Activated CD8-positive, alpha-beta memory T cell treated with anti-CD3 and anti-CD28 coated beads, Interleukin-2, amount 50 U/mL, for 1 hour (primary cell): ENCODE measurements around the gene CNOT11.
"Not testable (repeated sequence)": the region's sequence is repeated elsewhere in the genome, so short reads cannot be mapped to it uniquely, and the experiment has no call there.

Experiments
- DNase-seq: peaks from one replicate; pipeline ENCODE4 v3.0.0-alpha.2; 2020; ENCODE audit errors: extremely low read depth

CNOT11 gene

DNA sequence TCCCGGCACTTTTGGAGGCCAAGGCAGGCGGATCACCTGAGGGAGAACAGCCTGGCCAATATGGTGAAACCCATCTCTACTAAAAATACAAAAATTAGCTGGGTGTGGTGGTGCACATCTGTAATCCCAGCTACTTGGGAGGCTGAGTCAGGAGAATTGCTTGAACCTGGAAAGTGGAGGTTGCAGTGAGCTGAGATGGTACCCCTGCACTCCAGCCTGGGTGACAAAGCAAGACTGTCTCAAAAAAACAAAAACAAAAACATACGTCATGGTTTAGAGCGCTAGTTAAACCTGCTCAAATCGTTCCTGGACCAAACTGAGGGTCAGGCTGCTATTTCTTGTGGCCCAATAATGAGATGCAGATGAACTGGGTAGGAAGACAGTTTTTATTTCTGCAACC lies 7.2 kb upstream of the CNOT11 start:
- DNase-seq: not testable (repeated sequence)

DNA sequence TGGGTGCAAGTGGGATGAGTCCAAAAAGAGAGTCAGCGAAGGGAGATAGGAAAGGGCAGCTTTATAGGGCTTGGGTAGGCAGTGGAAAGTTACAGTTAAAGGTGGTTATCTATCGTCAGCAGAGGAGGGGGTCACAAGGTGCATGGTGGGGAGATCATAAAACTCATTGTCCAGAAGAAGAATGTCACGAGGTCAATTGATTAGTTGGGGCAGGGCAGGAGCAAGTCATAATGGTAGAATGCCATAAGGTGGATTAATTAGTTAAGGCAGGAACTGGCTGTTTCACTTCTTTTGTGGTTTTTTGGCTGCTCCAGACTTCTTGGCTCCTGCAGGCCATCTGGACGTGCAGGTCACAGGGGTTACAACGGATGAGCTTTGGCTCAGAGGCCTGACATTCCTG lies 3.9 kb upstream of the CNOT11 start:
- not testable (repeated sequence) for DNase-seq

DNA sequence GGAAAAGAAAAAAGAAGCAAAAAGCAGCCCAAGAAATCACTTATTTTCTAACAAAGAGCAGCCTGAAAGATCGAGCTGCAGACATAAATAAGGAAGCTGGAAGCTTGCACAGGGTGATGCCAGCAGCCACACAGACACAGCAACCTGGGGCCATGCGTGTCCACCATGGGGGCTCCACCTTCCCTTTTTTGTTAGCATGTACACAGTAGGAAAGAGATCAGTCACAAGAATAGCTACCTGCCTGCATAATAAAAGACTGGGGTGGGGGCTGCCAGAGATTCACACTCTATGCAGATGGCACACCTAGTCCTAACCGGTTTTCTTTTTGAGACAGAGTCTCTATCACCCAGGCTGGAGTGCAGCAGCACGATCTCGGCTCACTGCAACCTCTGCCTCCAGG lies 2.9 kb upstream of the CNOT11 start:
- DNase-seq: no peak

DNA sequence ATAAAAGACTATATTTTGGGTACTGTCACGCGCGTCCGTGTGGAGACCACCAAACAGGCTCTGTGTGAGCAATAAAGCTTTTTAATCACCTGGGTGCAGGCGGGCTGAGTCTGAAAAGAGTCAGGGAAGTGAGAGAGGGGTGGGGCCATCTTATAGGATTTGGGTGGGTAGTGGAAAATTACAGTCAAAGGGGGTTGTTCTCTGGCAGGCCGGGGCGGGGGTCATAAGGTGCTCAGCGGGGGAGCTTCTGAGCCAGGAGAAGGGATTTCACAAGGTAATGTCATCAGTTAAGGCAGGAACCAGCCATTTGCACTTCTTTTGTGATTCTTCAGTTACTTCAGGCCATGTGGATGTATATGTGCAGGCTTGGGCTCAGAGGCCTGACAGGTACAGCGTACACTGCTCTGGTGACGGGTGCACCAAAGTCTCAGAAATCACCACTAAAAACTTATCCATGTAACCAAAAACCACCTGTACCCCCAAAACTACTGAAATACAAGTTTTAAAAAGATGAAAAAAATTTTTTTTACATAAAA lies 1.4 kb upstream of the CNOT11 start:
- DNase-seq: not testable (repeated sequence)

DNA sequence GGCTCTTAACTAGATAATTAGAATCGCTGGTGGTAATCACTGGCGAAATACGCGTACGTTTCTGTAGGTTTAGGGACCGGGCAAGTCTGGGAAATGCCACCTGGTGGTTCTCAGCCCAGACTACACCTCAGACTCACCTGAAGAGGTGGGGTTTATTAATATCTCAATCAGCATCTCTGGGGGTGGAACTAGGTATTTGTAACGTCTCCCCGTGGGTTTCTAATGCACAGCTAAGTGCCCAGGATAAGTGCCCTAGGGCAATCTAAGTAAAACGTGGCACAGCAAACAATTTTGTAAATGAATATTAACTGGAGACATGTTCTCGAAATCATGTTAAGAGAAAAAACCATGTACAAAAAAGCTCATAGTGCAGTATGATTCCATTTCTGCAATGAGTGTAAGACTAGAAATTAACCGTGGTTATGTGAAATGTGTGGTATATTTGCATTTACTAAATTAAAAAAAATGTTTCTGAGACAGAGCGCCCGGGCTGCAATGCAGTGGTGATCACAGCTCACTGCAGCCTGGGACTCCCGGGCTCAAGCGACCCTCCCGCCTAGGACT lies 760 bp upstream of the CNOT11 start:
- DNase-seq: no peak

DNA sequence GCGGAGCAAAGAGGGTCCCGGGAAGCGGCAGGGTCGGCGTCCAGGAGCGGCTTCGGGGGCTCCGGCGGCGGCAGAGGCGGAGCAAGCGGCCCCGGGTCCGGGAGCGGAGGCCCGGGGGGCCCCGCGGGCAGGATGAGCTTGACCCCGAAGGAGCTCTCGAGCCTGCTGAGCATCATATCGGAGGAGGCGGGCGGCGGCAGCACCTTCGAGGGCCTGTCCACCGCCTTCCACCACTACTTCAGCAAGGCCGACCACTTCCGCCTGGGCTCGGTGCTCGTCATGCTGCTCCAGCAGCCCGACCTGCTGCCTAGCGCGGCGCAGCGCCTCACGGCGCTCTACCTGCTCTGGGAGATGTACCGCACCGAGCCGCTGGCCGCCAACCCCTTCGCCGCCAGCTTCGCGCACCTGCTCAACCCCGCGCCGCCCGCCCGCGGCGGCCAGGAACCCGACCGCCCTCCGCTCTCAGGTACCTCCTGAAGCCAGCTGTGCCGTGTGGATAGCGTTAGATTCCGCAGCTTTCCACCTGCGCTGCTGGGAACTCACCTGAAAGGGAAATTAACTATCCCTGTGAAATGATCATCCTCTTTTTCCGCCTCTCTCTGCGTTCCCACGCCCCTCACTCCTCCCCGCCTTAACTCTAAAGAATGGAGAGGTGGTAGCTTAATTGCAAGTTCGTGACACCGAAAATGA lies 472 bp downstream of the CNOT11 start:
- DNase-seq: peak; percentile 40

DNA sequence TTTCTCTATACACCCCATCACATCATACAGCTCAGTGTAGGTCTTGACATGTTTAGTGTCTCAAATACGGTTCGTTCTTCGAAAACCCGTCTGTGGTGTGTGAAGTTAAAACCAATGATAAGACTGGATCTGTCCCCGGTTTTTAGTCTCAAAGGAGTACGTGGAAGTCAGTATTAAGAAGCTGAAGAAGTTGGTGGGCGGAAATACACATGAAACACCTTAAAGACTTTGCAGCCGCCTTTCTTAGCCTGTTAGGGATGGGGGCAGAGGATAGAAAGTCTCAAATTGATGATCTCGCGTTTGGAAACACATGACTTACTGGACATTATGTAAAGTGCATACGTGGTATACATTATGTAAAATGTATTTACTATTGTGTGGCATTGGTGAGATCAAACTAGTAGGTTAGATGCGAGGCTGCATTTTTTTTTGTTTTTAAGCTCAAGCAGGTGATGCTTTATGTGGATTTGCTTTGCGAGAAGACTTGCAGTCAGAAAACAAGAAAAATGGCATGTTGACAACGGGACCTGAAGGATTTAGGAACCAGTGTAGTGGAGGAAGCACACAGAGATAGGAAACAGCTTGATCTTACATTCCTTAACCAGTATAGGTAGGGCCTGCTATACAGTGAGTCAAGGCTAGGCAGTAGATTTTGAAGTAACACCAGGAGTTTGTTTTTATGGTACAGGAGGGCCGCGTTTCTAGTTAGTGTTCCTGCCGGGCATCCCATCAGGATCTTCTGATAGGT lies 1.2 kb downstream of the CNOT11 start:
- DNase-seq: no peak

DNA sequence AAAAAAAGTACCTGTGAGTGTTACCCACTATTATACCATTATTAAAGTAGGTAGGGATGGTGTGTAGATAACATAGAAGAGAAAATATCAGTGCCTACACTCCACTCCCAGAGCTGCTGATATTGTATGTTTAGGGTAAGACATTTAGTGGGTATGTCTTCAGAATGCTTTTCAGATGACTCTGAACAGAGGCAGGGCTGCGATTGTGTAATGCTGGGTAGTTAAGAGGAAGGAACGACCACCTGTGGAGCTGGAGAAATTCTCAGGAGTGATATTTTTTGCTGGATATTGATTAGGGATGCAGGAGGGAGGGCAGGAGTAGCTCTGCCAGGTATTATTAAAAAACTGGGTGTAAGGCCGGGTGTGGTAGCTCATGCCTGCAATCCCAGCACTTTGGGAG lies 2.8 kb downstream of the CNOT11 start:
- DNase-seq: no peak

DNA sequence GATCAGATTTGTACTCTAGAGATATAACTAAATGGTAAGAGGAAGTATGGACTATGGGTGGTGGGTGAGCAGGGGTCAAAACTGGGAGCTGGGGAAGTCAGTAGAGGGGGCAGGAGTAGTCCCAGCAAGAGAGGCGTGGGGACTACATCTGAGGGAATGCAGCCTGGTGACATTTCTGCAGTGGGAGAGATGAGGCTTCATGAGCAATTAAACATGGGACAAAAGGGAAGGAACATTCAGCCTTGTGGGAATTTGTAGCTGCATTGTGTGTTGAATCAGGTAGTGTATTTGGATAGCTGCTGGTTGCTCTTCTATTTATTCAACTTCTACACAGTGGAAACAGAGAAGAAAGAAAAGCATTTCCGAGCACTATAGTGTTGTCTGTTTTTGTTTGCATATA lies 3.6 kb downstream of the CNOT11 start:
- DNase-seq: no peak

DNA sequence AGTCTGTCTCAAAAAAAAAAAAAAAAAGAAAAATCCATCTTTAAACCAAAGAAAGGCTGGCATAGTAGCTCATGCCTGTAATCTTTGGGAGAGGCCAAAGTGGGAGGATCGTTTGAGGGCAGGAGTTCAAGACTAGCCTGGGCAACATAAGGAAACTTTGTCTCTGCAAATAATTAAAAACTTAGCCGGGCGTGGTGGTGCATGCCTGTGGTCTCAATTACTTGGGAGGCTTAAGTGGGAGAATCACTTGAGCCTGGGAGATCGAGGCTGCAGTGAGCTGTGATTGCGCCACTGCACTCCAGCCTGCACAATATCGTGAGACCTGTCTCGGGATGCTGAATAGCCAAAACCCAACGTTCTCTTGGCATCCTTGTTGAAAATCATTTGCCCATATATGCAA lies 6.1 kb downstream of the CNOT11 start:
- no peak for DNase-seq

DNA sequence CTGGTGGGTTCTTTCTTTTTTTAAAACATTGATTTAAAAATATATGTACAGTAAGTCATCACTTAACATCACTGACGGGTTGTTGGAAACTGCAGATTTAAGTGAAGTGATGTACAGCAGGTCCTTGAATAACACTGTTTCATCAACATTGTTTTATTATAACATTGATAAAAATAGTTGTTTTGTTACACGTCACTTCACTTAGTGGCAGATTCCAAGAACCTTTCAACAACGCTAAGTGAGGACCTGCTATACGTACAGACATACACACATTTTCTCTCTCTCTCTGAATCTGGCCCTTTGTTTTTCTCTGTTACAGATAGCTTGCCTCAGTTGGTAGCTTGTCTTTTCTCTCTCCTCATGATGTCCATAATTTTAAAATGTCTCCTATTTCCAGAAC lies 9.5 kb downstream of the CNOT11 start:
- DNase-seq: no peak

DNA sequence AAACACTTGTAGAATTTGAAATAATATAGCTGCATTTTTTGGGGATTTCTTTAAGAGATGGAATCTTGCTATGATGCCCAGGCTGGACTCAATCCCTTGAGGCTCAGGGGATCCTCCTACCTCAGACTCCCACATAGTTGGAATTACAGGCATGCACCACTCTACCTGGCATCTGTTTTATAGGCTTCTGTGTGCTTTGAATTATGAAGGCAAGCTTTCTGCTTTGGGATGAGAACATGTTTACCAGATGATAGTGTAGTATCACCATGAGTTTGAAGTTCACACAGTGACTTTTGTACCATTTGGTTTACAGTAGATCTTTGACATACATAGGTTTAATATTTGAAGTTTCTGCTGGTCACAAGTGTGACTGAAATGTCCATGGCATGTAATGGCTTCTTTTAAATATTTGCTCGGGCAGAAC lies 10.7 kb downstream of the CNOT11 start:
- no peak for DNase-seq

DNA sequence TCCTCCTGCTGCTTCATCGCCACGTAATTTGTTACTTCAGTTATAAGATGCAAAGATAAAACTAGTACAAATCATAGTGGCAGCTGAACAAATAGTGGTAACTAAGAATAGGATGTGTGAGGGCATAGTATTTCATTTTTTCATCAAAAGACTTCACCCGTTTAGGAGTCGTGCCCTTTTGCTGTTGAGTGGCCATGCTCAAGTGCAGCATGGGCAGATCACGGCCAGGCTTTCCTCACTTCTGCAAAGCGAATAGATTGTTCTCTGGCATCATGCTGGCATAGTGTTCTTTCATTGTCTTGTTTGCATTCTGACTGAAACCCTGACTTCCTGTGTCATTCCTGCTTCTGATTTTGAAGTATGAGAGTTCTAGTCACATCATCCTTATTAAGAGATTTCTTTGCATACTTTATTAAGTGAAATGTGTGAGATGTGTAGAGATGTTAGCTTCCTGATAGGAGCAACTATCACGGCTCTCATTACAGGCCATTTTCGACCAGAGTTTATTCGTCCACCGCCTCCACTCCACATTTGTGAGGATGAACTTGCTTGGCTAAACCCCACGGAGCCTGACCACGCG lies 11.8 kb downstream of the CNOT11 start:
- DNase-seq: no peak

DNA sequence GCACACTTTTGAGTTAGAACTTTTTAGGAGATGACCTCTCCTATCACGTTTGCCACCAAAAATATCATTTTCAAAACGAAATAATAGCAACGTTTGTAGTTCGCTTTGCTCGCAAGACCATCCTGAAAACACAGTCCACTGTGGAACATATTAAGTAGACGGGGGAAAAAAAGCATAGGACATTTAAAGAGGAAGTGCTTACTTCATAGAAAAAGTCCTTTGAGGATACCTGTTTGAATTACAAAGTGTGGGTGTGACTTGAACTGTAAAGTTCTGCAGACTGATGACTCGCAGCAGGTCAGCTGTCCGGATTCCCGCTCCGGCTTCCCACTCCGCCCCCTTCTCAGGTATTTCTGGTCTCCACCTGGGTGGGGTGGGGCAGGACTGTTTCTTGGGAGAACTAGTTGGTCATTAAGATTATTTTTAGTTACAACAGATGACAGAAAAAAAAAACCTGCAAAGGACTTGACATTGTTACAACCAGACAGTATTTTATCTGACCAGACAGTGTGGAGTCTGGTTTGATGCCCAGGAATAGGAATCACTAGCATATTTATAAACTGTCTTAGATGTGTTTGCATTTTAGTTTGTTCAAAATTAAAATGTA lies 13.3 kb downstream of the CNOT11 start:
- no peak for DNase-seq

DNA sequence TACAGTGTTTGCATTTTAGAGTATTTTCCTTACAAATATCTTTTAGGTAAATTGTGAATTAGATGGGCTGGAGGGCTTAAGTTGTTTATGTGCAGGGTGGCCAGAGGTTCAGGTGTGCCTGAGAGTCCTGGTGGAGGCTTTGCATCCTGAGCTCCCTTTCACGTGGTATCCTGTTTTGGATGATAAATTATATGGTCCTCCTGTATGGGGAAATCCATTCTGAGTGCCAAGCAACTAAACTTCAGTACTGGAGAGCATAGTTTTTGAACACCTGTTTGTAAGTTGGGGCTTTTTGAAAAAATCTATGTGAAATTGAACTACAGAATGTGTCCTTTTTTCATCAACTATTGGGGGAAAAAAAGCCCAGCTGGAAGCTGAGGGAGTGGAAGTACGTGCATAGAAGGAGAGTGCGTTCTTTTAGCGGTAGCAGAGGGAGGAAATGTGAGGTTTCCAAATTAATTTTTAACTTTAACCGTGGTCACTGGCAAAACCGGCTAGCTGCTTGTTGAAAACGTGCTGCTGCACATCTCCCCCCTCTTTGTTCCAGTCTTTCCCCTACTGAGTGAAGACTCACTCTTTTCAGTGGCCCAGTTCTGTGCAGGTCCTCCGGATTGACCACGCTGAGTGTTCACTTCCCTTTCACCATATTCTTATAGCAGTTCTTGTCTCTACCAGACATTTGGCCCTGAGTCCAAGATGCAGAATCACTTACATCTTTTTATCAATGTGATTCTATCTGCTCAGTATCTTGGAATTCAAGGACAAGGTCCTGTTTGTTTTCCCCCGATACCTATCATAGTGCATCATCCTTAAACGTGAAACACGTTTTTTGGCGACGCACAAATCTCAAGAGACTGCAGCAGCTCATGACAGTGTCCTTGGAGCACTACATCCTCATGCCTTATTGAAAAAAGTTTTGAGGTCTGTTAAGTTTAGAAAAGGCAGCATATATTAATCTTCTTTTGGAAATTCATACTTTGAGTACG lies 15.3 kb downstream of the CNOT11 start:
- DNase-seq: no peak

DNA sequence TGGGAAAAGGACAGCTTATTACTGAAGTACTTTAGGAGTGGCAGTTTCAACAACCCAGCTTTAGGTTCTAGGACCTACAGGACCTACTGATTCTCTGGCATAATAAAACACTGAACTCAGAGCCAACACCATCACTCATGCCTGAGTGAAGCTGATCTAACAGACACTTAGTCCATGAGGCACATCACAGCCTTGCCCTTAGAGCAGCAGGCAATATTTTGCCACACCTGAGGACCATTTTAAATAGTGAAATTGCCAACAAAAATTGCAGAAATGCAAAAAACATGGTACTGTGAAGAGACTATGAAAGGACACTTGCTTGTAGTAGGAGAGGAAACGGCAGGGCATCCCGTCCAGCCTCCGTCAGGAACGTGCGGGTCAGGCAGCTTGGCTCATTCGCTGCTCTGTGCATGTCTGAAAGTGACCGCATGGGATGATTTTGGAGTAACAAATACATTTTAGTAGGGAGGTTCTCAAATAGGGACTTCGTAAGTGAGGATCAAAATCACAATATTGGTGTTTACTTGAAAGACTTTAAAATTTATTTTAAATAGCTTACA lies 18.1 kb downstream of the CNOT11 start:
- no peak for DNase-seq

DNA sequence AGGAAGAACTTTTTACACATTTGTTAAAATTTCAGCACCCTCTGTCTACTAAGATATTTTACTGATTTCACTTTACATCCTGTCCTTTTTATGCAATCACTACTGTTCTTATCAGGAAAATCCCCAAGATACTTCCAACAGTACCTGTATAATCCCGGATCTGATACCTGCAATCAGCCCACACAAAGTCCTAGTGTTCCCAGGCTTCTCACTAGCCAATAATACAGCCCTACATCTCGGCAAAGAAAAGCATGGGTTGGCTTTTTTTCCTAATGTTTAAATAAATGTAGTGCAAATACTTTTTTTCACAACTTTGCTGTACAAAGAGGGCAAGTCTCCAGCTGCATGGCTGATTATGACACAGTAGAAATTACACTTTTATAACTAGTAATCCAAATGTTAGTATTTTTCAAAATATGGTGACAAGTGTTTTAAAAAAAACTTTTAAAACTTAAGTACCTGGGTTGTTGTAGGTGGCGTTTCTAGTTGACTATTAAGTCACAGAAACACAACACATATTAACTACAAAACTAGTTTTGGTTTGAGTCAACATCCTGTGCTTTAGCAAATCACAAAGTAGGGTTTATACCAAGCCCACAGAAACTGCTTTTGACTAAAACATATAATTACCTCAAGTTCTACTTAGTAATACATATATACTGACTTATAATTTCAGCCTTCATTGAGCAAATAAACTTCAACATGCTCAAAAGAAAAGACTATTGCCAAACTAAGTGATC lies 19.5 kb downstream of the CNOT11 start:
- DNase-seq: no peak

DNA sequence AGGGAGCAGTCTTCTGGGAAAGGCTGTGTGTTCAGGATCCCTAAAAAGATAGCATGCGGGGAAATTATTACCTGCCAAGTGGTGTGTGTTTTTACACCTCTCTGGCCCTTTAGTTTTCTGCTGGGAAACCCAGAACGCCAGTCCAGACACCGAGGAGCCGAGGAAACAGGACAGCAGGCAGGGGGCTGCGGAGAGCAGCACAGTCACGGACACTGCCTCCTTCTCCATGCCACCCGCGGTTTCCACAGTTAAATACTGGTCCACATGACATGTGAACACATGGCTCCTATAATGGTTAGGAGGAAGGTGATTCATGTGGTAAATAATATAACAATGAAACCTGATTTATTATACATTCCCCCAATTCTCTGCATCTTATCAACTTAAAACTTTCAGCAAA lies 20.4 kb downstream of the CNOT11 start:
- no peak for DNase-seq

DNA sequence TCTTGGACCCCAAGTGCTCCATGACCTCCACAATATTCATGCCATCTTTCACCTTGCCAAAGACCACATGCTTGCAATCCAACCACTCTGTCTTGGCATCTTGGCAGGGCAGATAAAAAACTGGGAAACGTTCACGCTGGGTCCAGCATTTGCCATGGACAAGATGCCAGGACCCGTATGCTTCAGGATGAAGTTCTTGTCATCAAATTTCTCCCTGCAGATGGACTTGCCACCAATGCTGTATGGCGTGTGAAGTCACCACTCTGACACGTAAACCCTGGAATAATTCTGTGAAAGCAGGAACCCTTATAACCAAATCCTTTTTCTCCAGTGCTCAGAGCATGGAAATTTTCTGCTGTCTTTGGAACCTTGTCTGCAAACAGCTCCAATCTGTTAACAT lies 21.5 kb downstream of the CNOT11 start:
- DNase-seq: no peak

DNA sequence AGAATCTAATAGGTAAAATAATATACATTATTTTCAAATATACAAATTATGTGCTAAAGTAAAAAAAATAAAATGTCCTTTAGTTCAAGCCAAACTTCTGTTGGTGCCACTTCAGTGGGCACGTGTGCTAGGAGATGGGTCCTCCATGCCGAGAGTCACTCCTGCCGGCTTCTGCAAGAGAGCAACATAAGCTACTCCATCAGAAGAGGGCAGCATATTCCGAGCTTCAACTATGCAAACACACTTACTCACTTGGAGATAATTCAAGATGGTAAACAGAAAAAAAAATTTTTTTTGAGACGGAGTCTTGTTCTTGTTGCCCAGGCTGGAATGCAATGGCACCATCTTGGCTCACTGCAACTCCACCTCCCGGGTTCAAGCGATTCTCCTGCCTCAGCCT lies 24.4 kb downstream of the CNOT11 start:
- no peak for DNase-seq
